GM18526 (cell line): ENCODE measurements around the gene ID4.

Experiments used
- POLR2A ChIP-seq: IDR thresholded peaks from 3 replicates; pipeline ENCODE4 v1.6.1; 2011; ENCODE audit not compliant: insufficient read length; ENCODE audit errors: extremely low read depth

The ID4 gene

DNA sequence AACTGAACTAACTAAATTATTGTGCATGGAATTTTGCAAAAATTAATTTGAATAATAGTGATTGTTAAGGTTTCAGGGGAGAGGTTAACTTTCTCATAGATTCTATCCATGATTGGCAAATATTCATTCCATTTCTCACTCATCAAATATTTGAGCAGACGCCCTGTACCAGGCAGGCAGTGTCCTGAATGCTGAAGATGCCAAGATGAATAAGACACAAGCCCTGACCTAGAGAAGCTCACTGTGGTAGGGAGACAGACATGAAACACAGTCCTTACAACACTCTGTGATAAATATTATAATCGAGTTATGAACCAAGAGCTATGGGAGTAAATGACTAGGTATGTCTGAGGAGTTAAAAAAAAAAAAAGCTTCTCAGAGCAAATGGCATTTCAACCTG lies 18.4 kb upstream of the ID4 start:
- no peak for TF ChIP-seq POLR2A

DNA sequence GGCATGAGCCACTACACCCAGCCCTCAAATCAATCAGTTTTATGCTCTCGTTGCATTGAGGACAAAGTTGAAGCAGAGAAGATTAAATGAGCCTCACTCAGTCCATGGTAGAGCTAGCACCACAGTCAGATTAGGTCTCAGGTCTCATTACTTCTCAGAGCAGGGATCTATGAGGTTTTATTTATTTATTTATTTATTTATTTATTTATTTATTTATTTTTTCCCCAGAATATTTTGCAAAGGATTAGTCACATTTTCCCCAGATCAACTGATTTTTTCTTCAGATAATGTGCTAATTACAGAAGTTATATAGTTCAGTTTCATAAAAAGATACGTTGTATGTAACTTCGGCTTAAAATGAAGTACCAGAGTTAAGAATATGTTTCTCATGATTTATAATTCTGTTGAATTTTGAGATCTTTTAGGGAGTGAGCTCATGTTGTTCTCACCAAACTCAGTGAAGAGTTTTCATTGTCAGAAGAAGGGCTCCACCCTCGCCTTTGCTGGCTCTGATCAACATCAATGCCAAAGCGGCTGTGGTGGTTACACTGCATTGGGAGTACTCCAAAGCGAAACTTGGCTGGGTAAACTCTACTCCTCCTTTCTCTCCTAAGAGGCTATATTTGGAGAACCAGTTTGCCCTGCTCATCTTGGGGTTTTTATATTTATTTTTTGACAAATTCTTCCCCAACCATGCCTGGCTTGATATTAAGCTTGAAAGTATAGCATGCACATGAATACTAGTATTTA lies 12.9 kb upstream of the ID4 start:
- no peak for TF ChIP-seq POLR2A

DNA sequence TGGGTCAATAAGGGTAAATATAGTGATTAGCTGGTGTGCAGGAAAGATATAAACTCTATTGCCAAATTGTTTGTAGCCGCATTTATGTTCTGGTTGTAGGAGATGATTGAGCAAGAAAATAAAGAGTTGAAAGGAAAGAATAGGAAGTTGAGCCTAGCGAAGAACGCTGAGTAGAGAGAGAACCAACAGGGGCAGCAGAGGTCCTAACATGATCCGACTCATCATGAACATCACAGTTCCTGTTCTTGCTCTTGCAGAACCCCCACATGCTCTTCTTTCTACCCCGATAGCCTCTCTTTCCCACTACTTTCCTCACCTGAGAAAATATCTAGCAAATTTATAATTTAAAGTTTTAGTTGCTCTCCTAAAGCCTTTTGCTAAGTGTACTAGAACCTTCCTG lies 9.9 kb upstream of the ID4 start:
- no peak for TF ChIP-seq POLR2A

DNA sequence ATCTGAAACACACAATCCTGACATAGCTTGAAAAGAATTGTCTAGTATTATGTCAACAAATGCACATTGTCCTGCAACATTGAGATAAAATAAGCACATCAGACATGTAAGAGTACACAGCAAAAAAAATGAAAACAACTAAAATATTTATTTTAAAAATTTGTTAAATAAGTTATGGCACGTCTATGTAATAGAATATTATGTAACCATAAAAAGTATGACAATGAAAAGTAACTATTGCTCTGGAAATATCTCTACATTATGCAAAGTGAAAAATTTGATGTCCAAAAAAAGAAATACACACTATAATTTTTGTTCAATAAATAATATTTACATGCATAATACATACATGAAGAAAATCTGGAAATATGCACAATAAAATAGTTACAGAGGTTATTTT lies 9.3 kb upstream of the ID4 start:
- TF ChIP-seq POLR2A: no peak

DNA sequence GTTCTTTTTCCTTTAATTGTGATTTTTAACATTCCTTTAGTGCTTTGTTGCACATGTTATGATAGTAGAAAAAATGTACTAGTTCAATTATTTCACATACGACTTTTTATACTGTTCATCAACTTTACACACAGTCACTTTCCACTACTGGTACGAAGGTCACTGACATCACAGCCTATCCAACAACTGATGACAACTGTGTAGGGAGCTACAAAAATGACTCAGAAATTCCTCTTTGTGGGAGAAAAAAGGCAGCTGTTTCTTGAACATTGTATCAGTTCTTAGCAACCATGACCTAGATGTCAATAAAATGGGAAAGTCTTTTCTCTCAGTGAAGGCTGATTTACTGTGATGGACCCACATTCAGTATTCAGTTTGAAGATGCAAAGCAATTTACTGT lies 7.0 kb upstream of the ID4 start:
- no peak for TF ChIP-seq POLR2A

DNA sequence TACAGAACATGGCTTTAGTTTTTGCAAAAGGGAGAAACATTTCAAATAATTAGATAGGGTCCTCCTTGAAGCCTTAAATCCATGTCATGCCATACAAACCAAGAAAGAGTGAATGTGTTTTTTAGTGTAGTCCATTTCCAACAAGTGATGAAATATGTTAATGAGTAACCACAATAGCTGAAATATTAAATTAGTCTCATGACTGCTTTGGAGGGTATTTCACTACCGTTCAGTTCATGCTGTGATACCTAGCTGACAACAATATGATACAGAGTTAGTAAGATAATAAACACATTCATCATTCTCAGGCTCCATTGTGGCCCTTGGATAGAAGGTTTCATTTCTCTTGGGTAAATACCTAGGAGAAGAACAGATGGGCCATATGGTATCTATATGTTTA lies 5.8 kb upstream of the ID4 start:
- TF ChIP-seq POLR2A: no peak

DNA sequence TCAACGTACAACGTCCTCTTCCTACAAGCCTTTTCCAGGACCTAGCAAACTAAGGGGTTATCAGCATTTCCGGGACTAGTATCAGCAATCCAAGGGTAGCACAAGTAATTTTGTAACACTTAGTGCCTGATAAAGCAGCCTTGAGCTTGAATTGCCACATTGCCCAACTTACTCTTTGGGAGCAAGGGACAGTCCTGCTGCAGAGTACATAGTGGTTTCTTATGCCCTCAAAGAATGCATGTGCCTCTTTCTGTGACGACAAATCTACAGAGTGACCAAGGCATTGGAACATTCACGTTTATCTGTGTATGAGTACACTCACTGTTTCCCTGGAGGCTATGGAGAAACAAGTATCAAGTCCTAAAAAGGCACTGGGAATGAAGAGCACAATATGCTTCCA lies 3.2 kb upstream of the ID4 start:
- TF ChIP-seq POLR2A: no peak

DNA sequence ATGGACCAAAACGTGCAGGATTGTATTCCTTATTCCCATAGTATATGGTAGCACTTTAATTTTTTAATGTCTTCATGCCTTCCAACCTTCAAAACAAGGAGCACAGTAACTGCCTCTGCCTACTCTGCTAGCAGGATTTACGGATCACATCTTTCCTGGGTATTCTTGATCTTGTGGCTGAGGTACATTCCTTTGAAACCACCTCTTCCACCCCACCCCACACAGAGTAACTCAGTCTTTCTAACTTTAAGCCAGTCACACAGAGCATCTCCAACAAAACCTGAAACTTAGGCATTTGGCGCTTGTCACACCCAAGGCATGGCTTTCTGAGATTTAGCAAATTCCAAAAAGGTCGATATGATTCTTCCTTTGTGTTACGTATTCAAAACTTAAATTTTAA lies 2.3 kb upstream of the ID4 start:
- no peak for TF ChIP-seq POLR2A

DNA sequence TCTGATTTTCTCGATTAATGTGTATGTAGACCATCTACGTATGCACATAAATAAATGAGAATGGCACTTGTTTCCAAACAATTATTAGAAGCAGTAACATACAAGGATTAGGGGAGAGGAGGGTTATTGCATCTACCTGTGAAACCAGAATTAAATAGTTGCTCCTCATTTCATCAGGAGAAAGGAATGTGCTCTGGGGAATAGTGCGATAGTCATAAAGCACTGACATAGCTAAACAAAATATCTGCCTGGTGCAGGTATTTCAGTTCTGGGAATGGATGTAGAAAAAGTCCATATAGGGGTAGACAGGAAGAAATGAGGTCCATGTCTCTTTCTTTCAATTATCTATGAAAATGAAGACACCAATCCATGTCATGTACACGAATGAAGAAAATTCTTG lies 1.6 kb upstream of the ID4 start:
- TF ChIP-seq POLR2A: no peak

DNA sequence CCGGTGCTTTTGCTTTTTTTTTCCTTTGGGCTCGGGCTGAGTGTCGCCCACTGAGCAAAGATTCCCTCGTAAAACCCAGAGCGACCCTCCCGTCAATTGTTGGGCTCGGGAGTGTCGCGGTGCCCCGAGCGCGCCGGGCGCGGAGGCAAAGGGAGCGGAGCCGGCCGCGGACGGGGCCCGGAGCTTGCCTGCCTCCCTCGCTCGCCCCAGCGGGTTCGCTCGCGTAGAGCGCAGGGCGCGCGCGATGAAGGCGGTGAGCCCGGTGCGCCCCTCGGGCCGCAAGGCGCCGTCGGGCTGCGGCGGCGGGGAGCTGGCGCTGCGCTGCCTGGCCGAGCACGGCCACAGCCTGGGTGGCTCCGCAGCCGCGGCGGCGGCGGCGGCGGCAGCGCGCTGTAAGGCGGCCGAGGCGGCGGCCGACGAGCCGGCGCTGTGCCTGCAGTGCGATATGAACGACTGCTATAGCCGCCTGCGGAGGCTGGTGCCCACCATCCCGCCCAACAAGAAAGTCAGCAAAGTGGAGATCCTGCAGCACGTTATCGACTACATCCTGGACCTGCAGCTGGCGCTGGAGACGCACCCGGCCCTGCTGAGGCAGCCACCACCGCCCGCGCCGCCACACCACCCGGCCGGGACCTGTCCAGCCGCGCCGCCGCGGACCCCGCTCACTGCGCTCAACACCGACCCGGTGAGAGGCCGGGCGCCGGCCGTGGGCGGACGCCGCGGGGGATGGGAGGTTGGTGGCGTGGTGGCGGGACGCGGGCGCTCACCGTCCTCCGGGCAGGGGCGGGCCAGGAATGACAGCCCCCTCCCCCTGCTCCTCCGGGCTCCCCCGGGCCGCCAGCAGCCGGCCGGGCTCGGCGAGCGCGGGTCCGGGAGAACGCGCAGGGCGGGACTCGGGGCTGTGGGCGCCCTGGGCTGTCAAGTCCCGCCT lies 606 bp downstream of the ID4 start:
- TF ChIP-seq POLR2A: no peak

DNA sequence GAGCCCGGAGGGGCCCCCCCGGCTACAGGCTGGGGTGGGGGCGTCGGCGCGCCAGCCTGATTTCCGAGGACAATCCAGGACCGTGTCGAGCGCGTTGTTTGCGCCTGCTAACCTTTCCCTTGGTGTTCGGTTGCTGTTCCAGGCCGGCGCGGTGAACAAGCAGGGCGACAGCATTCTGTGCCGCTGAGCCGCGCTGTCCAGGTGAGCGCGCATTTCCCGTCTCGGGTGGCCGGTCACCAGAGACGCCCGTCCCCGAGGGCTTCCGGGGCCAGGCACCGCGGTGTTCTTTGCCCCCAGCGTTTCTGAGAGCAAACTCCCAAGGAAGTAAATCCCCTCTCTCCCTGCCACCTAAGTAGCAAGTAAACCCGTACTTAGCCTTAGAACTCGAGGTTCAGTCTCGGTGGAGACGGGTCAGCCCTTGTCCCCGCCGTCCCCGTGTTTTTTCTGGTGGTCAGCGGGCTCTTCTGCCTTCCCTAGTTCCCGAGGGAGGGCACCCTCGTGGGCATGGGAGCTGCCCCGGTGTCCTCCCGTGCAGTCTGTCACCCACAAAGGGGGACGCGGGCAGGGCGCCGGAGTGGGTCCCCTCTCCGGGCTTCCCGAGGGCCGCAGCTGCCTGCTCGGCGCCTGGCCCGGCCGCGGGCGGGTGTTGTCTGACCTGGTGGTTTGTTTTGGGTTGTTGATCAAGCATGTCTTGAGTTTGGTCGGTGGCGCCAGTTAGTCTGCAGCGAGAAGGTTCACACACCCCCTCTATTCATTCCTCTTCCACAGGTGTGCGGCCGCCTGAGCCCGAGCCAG lies 1.5 kb downstream of the ID4 start:
- no peak for TF ChIP-seq POLR2A

DNA sequence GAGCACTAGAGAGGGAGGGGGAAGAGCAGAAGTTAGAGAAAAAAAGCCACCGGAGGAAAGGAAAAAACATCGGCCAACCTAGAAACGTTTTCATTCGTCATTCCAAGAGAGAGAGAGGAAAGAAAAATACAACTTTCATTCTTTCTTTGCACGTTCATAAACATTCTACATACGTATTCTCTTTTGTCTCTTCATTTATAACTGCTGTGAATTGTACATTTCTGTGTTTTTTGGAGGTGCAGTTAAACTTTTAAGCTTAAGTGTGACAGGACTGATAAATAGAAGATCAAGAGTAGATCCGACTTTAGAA lies 2.0 kb downstream of the ID4 start:
- no peak for TF ChIP-seq POLR2A

DNA sequence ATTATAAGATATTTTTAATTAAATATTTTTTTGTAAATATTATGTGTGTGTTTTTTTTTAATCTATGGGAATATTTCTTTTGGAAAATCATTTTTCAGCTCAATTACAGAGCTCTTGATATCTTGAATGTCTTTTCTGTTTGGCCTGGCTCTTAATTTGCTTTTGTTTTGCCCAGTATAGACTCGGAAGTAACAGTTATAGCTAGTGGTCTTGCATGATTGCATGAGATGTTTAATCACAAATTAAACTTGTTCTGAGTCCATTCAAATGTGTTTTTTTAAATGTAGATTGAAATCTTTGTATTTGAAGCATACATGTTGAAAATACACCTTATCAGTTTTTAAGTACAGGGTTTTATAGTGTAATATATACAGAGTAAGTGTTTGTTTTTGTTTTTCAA lies 2.6 kb downstream of the ID4 start:
- TF ChIP-seq POLR2A: no peak

DNA sequence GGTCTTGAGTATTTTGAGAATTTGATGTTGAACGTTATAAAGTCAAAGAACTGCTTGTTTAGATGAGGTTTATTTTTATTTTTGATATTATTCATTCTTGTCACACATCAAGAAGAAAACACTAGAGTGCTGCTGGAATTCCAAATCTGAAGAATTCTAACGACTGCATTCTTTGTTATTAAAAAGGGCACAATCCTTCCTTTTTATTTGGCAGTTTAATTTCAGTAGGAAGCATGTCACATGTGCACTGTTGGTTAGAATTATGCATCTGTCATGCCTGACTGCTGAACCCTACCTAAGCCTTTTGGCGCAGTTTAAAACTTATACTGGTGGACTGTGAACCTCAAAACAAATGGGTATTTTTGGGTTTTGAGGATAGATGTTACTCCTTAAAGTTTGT lies 4.0 kb downstream of the ID4 start:
- TF ChIP-seq POLR2A: no peak

DNA sequence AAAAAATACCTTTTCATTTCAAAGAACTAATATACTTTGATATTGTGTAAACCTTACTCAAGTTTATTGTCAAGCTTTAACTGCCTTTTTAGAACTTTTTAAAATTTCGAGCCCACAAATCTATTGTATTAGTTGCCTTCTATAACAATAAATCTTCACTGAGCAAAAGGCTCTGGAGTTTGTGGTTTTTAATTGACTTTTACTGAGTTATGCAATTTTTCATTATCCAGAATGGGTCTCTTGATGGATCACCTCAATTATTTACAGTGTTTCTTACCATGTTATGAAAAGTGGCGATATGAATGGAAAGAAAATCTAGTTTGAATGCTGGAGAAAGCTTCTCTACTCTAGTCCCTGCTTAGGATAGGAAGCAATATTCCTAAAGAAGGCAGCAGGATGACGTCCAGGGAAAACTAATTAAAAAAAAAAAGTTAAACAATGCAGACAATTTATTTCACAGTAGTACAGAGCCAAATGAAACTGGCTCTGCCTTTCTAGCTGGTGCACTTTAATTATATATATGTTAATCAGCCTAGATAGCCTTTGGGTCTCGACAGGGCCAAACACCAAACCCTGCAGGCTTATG lies 5.0 kb downstream of the ID4 start:
- no peak for TF ChIP-seq POLR2A

DNA sequence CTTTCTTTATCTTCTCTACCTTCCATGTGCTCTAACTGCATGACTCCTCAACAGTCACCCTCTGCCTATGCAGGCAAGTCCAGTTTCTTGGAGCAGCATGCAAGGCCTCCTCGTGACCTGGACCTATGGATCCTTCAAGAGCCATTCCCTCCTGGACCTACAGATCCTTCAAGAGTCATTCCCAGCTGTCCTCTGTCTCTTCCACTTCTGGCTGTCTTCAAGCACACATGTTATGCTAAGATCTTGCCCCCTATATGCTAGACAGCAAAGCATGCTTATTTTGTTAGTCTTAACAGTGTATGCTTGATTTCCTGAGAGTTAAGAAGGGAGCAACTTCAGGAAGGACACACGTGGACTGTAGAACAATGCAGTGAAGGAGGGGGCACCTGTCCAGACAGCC lies 7.5 kb downstream of the ID4 start:
- TF ChIP-seq POLR2A: no peak
